Upper lobe of left lung (tissue), 4 donors: Measurements from ENCODE around the gene XRCC1.

Source experiments
- CTCF ChIP-seq, 6 experiments: fragments of 450-650 bp in 4 of 6; fragments of 200-600 bp in 2 of 6; sonication (generic) in 2 of 6; IDR thresholded peaks; one replicate each; pipeline ENCODE4 v1.5.1; 2016 to 2019; ENCODE audit warnings: antibody characterized with exemption in 6 of 6
- POLR2A ChIP-seq, 4 donors: fragments of 450-650 bp; IDR thresholded peaks; one replicate each; pipeline ENCODE4 v1.5.1; 2016 to 2017; ENCODE audit warnings: antibody characterized with exemption in 4 of 4, mild to moderate bottlenecking in 2 of 4

GRCh38 chr19:43620061-43621001 is 45.0 kb upstream of the XRCC1 start:
- TF ChIP-seq POLR2A (IDR thresholded peaks at IDR 0.05): no peak
- TF ChIP-seq CTCF (IDR thresholded peaks at IDR 0.05): no peak
